HS-27A (cell line): ENCODE measurements around the gene SLC39A11.
A peak's percentile ranks its signal among the peaks of the same experiment; 100 is the strongest.
"Not testable (repeated sequence)": the region's sequence is repeated elsewhere in the genome, so short reads cannot be mapped to it uniquely, and the experiment has no call there.

Experiments
- DNase-seq: peaks from one replicate; pipeline ENCODE4 v3.0.0-alpha.2; 2012; ENCODE audit warnings: low read depth, missing footprints

The SLC39A11 gene

DNA sequence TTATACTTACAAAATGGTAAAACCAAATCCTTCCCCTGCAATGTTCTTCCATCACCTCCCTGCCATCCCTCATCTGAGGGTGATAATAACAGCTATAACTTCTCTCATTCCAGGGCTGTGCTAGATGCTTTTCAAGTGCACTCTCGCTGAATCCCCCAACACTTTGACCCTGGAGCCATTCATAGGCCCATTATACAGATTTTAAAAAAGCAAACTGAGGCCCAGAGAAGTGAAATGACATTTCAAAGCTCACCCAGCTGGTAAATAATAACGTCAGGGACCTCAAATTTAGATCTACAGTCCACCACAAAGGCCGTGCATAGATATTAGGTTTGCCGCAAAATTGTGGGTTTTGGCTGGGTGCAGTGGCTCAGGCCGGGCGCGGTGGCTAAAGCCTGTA lies 378.8 kb downstream of the SLC39A11 start:
- no peak for DNase-seq

DNA sequence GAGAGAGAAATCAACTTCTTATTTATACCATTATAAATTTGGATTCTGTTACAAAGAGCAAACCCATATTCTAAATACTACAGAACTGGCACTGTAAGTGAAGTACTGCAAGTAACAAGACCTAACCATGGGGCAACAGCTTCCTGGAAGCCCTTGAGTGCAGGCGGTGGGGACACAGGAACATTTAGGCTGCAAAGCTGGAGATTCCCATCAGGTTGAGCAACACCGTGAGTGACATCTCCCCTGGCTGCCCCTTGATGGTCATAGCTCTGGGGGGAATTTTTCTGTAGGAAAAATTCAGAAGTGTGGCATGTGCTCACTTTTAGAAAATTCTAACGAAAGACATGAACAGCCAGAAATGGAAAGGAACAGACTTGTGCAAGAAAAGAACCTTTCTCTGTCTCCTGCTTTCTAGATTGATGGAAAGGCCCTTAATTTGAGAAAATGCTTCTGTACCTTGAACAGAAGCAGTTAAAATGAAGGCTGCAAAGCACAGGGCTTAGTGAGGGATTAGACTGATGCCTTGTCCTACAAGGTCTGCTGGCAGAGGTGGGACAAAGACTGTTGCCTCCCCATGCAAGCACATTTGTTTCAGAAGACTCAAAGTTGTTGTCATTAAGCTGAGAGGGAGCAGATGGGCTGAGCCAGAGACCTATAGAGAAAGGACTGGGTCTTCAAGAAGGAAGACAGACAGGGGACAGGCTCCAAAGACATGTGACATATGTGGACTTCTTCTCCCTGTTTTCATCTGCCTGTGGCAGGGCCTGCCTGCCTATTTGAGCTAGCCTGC lies 380.8 kb downstream of the SLC39A11 start:
- DNase-seq = no peak

GRCh38 chr17:72710834-72711233 lies 381.7 kb downstream of the SLC39A11 start:
- DNase-seq = no peak

DNA sequence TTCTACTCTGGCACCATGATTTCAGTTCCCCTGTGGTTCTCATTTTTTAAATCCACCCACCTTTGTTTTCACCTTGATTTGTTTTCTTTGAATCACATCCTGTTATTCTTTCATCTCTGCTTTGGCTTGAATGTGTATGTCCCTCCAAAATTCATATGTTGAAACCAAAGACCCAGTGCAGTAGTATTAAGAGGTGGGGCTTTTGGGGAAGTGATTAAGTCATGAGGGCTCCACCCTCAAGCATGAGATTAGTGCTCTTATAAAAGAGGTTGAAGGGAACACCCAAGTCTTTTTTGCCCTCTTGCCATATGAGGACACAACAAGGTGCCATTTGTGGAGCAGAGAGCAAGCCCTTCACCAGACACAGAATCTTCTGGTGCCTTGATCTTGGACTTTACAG lies 382.3 kb downstream of the SLC39A11 start:
- DNase-seq = no peak

DNA sequence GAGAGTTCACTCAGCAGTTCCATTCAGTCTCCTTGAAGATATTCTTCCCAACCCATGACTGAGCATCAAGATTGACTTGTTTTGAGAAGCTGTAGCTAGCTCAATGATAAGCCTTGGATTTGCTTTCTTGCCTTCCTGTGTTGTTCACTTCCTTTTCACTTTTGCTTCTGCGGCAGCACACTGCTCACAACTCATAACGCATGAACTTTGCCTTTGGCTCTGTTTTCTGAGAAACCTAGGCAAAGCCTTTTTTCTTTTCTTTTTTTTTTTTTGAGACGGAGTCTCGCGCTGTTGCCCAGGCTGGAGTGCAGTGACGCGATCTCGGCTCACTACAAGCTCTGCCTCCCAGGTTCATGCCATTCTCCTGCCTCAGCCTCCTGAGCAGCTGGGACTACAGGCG lies 383.8 kb downstream of the SLC39A11 start:
- DNase-seq = not testable (repeated sequence)

GRCh38 chr17:72707881-72708280 lies 384.6 kb downstream of the SLC39A11 start:
- DNase-seq = no peak

DNA sequence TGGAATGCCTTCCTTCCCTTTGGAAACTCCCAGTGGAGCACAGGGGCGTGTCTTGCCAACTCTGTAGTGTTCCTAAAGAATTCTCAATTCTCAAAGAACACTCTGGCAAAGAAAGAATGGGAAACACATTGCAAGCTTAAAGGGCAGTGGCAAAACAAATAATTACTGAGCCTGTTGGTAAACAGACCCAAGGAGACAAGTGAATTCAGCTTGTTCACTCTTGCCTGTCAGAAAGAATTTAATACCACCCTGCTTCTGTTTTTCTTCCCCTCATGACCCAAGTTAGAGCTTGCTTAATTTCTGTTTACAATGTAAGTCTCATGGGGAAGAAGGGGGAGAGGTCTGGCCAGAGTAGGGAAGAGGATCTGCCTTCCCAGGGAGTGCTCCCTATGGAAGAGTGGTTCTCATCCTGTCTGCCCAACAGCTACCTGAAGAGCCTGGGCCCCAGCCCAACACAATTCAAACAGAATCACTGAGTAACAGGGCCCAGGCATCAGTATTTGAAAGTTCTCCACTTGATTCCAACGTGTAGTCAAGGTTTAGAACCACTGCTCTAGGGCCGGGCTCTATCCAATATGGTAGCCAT lies 386.0 kb downstream of the SLC39A11 start:
- DNase-seq = no peak

DNA sequence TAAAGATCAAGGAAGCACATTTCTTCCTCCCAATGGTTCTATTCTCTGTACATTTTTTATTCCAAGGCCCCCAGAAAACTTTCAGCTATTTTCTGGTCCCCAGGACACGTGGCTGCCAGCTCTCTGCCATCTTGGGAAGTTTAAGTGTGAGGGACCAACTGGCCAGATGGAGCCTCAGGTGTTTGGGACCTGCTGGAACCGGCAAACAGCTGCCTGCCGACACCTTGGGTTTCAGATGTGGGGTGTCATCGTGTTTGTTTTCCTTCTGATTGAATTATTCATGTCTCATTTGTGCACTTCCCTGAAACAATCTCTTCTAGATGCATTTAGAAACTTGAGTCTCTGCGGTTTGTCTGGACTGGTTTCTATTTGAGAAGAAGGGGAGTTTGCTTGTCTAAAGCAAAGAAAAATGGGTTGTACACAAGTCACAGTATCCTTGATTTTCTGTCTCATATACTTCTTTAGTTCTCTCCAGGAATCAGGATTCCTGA lies 386.5 kb downstream of the SLC39A11 start:
- DNase-seq = no peak

DNA sequence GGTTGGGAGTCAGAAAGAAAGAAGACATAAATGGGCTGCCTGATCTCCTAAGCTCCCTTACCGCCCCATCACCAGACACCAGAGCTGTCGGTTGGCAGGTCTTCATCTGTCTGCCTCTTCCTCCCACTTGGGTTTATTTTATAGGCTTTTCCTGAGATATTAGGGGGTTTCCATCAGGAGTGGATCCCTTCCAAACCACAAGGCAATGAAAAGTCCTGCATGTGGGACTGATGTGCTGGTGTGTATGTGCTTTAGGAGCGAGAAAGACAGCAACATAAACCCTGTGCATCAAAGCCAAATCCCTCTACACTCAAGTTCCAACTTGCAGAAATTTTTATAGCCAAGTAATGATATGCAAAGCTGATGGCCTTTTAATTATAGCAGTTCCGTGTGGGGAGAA lies 389.5 kb downstream of the SLC39A11 start:
- DNase-seq = no peak

- no peak for DNase-seq
These were observed 390.3 kb downstream of the SLC39A11 start for GRCh38 chr17:72702136-72702735.

DNA sequence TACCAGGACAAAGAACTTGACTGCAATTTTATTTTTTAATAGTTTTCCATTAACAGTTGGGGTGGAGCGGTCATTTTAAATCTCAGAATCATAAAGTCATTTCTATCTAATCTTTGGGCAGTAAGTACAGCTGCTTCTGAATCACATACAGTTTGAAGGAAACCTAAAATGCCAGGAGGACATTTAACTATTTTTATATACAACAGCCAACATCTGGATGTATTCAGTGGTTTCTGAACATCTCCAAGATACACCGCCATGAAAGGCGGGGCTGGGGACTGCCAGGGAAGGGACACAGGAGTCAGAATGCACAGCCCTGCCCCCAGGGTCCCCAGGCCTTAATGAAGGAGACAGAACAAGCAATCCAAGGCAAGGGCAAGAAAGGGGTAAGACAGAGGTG lies 392.3 kb downstream of the SLC39A11 start:
- no peak for DNase-seq

- no peak for DNase-seq
These were observed 392.9 kb downstream of the SLC39A11 start for GRCh38 chr17:72699545-72699944.

GRCh38 chr17:72697602-72698146 lies 394.8 kb downstream of the SLC39A11 start:
- DNase-seq = no peak

DNA sequence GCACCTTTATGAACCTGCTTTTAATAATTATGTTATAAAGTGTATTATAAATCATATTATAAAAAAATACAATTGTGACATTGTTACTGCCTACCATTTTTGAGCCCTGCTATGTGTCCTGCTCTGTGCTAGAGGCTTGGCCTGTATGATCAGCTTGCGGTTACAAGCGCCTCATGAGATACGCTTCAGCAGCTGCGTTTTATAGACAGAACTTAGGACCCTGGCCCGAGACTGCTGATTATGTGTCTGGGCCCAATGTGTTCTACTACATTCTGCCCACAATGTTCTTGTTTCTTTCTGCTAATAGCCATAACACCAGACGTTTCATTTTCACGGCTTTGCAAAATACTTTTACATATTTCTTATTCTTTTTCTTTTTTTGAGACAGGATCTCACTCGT lies 395.8 kb downstream of the SLC39A11 start:
- no peak for DNase-seq

- no peak for DNase-seq
These were observed 396.3 kb downstream of the SLC39A11 start for GRCh38 chr17:72696156-72696555.

GRCh38 chr17:72693956-72694355 lies 398.5 kb downstream of the SLC39A11 start:
- DNase-seq = no peak

- no peak for DNase-seq
These were observed 399.2 kb downstream of the SLC39A11 start for GRCh38 chr17:72693151-72693878.

- no peak for DNase-seq
These were observed 399.8 kb downstream of the SLC39A11 start for GRCh38 chr17:72692676-72693075.

GRCh38 chr17:72691586-72691985 lies 400.9 kb downstream of the SLC39A11 start:
- peak; percentile 3 for DNase-seq

DNA sequence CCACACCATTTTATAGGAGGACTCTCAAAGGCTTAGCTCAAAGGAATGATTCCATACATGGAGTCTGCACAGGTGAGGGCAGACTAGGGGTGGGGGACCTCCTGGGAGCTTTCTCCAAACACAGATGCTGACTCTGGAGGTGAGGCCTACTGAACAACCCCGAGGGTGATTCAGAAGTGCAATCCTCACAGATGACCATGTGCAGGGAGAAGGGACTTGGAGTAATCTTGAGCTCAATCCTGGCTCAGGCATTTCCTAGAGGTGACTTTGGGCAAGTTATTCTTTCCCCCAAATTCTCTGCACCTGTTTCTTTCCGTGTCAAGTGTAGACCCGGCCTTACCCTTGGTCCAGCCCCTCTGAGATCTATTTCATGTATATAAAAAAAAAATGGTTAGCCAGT lies 401.5 kb downstream of the SLC39A11 start:
- no peak for DNase-seq

DNA sequence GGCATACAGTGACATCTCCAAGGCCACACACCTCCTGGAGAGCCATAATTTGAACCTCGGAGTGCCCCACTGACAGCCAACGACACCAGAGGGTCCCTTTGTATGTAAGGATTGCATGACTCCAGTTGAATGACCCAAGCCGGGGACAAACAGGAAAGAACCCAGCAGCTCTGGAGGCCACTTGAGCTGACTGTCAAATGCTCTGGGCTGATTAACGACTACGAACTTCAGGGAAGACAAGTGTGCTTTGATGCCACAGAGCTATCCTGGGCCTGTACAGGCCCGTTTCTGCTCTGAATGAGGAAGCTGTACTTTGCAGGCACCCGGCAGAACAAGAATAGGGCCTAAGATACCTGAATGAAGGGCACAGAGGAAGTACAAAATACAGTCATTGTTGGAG lies 404.6 kb downstream of the SLC39A11 start:
- no peak for DNase-seq

DNA sequence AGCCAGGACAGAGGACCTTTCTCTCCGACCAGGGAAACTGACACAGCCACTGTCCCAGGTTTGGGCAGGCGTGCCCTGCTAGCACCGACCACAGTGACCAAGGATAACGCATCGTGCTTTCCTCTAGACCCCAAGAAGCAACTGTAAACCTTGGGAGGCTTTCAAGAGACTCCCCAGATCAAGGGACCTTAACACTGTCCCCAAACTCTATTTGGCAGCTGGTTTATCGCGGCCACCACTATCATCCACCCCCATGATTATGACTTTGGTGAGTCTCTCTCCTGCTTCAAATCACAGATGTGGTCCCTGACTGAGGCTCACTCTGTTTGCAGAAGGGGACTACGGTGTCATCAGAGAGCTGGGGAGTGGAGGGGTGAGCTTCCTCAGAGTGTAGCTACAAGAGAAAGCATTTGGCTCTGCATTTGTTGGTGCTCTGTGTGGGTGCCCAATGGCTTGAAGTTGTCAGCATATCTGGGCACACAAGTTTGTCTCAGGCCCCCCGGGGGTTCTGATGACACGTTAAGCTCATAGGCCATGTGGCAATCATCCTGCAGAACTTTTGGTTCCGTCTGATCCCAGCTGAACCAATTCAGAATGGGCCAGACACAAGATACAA lies 408.0 kb downstream of the SLC39A11 start:
- DNase-seq = no peak
